HG03520 (cell line): ENCODE results near the gene NR0B2.

Source experiments
- ATAC-seq: cut with Tn5 transposase; IDR thresholded peaks from one replicate; pipeline ENCODE4 v1.9.1; 2021; ENCODE audit warnings: mild to moderate bottlenecking, moderate library complexity; ENCODE audit not compliant: unreplicated experiment

The NR0B2 gene

DNA sequence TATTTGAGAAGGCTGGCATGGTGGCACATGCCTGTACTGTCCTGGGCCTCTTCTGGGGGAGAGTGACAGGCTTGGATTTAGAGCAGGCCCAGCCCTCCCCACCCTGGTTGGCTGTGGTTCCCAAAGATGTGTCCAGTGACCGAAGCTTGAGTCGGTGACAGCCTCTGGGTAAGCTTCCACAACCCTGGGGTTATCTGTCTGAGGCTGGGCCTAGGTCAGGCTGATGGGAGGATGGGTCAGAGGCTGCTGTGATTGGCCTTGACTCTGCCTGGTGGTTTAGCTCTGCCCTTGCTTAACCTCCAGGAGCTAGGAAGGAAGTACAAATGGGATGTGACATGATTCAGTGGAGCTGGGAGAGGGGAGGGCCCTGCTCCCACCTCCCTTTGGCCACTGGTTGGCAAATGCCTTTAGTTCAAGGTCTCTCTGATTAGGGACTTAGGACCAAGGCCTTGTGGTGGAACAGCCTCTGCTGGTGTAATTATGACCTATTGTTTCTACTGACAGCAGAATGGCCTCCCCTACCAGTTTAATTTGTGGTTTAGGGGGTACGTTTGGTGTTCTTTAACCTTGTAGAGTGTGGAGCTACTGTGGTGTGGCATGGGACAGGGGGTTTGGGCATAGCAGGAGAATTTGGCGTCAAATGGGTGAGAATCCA lies 24.4 kb upstream of the NR0B2 start:
- ATAC-seq, result no peak

DNA sequence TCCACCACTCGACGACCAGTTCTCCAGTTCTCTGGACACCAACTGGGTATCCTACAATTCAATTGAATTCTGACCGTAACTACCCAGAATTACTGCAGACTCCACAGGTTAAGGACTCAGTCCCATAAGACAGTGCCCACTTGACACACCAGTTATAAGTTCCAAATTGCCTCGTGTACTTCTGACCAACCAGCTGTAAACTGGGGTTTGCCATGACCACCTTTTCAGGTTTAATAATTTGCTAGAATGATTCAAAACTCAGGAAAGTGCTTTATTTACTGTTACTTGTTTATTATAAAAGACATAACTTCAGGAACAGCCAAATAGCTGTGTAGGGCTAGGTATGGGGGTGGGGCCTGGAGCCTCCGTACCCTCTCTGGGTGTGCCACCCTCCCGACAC lies 23.0 kb upstream of the NR0B2 start:
- no peak for ATAC-seq

DNA sequence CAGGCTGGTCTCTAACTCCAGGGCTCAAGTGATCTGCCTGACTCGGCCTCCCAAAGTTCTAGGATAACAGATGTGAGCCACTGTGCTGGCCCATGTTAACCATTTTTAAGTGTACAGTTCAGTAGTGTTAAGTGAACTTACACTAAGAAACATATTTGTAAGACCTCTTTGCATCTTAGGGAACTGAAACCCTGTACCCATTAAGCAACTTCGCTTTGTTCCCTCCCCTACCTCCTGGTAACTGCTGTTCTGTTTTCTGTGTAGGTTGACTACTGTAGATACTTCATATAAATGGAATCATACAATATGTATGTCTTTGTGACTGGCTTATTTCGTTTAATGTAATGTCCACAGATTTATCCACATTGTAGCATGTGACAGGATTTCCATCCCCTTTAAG lies 18.8 kb upstream of the NR0B2 start:
- no peak for ATAC-seq

DNA sequence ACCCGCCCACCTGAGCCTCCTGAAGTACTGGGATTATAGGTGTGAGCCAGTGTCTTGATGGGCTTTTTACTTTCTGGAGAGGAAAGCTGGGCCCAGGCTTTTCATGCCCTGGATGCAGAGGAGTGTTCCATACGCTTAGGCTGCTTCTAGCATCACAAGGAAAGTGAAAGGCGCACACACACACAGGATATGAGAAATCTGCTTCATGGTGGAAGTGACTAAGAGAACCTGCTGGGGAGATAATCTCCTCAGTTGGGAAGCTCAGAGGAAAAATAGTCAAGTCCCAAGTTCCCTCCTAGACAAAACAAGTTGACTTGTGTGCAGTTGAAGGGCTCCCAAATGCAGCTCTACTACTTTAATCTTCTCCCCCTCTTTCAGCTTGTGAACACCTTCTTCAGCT lies 9.9 kb upstream of the NR0B2 start:
- ATAC-seq, result no peak

DNA sequence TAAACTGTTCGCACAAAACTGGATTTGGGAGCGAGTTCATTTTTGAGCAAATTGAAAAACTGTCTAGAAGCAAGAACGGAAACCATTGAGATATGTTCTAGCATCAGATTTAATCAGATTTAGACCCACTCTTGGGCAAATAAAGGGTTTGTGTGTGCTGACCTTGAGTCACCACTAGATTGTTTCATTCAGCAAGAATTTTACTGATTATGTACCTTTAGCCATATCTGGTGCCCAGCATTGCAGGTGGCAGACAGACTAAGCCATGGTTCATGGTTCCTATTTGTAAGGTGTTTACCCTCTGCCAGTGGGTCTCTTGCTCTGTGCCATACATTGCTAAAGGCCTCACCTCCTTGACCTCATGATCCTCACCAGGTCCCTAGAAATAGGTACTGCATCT lies 9.1 kb upstream of the NR0B2 start:
- no peak for ATAC-seq

DNA sequence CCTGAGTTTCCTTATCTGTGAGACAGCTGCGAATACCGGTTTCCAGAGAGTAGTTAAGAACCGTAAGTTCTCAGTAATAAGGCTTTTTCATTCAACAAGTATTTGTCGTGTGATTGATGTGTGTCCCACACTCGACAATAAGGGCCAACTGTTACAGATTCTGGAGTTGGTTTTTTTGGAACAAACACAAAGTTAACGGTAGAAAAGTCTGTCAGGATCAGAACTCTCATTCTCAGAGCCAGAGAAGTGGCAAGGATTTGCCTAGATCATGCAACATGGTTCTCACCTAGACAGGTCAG lies 8.6 kb upstream of the NR0B2 start:
- ATAC-seq, result no peak

DNA sequence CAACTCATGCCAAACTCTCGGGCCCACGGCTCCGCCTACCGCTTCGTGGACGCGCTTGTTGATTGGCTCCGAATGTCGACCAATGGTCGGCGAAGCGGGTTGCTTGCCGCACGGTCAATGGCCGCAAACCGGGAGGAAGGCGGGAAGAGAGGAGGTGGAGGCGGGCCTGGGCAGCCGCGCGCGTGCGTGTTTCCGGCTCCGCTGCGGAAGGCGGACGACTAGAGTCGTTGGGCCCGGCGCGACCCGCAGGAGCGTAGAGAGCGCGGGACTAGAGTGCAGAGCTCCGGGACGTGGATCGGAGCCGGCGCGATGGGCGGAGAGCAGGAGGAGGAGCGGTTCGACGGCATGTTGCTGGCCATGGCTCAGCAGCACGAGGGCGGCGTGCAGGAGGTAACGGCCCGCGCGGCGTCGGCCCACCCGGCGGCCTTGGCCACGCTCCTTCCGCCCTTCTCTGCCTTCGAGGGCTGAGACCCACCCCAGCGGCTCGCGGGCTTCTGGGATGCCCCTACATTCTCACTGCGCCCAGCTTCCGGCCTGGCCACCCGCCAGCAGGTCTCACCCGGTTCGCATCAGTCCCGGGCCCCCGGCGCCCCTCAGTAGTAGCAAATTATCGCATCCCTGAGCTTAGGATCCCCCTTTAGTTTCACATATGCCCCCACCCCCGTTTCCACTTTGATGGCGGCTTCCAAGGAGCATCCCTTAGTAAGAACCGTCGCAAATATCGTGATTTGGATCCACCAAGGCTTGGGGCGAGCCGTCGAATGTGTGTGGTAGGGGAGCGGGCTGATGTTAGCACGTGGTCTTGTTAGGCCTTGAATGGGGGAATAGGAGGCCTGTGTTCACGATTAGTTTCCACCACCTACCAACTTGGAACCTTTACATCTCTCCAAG lies 8.0 kb upstream of the NR0B2 start, which contains the start of gene NUDC:
NUDC (plus strand) TSS at position 204 of the 891 bp plus-strand sequence; CDS start at position 310, 106 bp downstream.
- peak; percentile 93 for ATAC-seq

DNA sequence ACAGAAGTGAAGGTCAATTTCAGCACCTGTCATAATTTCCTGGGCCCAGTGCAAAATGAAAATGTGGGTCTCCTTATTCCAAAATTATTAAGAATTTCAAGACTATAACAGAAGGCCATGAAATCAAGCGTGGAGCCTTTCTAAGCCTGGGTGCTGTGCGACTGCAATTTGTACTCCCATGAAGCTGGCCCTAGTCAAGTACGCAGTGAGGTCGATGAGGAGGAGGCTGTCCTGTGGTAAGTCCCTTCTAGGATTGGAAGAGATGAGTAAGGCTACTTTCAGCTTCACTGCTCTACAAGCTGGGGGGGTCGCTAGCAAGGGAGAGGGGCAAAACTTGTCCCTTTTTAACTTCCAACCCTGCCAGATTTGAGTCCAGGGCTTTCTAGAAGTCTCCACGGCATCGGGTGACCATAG lies 7.4 kb upstream of the NR0B2 start:
- ATAC-seq, result peak; percentile 20

DNA sequence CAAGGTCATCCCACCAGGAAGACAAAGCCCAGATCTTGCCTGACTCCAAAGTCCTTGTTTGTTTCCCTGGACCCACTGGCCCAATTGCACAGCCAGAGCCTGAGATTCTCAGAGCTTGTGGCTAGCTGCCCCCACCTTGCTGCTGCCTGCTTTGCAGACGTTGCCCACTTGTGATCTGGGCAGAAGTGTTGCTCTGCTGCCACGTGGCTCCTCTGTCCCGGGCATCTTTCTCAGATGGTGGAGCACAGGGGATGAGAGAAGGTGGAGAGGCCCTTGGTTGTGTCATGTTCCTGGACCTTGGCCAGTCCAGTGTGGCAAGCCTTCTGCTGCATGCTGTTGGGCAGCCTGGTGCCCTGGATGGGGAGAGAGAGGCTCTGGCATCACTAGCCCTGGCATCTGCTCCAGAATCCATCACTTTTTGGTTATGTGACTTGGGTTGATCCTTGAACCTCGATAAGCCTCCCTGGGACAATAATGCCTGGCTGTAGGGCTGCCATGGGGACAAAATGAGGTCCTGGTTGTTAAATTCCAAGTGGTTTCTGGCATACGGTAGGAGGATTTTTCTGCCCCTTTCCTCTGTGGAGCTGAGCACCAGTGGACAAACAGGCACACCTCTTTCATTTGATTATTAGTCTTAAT lies 1.5 kb upstream of the NR0B2 start:
- no peak for ATAC-seq

DNA sequence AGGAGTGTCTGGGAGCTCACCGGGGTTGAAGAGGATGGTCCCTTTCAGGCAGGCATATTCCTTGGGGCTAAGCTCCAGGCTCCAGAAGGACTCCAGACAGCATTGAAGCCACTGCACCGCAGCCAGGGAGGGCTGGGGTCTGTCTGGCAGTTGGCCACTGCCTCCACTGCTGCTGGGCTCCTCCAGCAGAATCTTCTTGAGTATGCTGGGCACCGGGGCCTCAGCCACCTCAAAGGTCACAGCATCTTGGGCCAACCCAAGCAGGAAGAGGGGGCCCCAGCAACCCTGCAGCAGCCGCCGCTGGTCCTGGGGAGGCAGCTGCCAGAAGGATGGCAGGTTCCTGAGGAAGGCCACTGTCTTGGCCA lies 404 bp downstream of the NR0B2 start:
- no peak for ATAC-seq

DNA sequence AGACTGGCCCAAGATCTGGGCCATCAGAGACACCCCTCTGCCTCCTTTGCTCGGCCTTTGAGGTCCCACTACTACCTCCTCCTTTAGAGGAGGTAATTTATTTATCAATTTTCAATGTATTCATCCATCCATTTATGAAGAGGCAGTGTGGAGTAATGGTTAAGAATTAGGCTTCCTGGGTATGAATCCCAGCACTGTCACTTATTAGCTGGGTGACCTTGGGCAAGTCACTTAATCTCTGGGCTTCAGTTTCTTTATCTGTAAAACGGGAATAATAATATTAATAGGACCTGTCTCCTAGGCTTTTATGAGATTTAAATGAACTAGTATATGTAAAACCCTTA lies 1.7 kb downstream of the NR0B2 start:
- no peak for ATAC-seq

DNA sequence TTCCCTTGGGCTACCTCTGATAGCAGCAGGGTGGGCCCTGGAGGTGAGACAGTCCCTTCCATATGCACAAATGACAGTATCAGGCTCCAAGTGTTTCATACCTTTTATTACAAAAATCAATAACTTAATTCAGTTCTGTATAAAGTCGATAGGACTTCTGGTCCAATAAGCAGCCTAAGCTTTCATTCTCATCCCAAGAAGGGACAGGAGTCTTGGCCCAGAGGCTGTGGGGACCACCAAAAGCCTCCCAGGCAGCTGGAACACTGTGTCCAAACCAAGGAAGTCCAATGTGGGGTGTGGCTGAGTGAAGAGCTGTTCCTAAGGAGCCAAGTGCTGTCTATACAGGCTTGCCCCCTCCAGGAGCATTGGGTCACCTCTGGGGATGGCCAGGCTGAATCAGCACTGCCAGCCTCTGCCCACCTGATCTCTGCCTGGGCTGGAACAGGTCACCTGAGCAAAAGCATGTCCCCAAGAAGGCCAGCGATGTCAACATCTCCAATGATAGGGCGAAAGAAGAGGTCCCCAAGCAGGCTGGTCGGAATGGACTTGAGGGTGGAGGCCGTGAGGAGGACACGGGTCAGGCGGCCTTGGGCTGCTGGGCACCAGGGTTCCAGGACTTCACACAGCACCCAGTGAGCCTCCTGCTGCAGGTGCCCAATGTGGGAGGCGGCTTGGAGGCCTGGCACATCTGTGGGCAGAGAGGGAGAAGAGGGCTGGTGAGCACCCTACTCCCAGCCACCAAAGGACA lies 2.2 kb downstream of the NR0B2 start:
- ATAC-seq, result no peak

DNA sequence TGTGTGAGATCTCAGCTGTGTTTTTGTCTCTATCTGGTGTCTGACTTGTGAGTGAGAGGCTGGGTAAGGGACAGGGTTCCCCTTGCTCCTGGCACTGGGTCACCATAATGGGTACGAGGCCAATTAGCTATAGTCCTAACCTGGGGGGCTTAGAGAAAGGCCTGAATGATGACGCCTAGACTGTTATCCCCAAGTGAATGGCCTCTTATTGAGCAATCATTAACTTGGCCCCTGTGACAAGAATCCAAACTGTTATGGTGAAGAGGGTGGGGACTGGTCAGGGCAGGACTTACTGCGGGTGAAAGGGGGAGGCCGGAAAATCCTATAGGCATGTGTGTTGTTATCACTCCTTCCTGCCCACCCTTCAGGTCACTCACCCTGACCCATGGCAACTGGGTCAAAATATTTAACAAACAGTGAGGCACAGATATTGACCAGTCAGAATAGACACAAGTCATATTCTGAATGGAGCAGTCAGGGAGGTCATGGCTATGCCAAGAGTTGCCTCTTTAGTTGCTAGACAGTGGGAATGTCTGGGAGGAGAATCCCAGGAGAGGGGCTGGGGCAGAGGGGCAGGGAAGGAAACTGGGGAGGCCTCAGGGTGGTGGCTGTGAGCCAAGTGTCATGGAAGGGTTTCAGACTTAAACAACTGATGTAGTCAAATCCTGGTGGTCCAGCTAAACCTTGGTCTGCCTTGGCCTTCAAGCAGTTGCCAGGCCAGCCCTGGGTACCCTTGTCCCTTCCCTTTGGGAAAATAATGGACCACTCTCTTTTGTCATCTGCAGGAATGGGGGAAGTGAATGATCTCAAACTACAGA lies 3.2 kb downstream of the NR0B2 start:
- ATAC-seq, result no peak

DNA sequence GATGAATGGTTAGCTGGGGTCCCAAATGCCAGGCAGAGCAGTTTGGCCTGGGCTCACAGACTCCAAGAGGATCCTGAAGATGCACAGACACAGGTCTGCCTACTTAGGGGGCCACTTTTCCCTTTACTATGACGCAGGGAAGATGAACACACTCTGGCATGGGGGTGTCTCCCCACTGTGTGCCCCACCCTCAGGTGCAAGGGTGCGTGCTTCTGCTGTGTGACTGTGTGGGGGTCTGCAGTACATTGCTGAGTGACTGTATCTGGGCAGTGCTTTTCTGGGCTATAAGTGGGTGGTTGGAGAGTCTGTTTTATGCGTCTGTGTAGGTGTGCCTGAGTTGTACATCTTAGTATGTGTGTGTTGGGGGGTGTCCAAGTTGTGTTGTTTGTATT lies 3.8 kb downstream of the NR0B2 start:
- ATAC-seq, result no peak

DNA sequence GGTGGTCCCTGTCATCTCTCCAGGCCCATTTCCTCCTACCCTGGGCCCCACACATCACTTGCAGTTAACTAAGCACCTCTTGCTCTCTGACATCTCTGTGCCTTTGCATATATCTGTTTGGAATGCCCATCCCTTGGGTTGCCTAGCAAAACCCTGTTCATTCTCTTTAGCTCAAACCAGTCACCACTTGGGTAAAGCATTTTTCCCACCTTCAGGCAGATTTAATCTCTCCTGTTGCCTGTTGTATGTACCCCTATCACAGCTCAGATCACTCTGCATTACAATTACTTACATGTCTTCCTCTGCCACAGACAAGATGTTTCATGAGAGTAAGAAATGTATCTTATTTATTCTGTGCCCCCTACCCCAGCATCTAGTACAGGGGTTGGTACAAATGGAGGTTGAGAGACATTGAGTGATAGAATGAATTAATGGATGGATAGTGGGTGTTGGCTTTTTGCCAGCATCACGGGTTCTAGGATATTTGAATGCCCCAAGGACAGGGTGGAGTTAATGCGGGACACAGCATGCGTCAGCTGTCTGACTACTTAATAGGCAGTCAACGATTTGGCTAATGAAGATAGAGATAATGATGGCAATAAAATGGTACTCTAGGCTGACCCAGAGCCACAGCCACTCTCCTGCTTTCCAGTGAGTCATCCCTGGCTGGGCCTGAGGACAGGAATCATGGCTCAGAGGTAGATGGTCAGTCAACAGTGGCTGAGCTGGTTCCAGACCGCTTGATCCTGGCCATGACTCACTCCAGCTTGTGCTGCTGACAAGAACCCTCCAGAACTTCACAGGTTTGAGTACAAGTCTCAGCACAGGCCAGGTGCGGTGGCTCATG lies 6.5 kb downstream of the NR0B2 start:
- no peak for ATAC-seq

DNA sequence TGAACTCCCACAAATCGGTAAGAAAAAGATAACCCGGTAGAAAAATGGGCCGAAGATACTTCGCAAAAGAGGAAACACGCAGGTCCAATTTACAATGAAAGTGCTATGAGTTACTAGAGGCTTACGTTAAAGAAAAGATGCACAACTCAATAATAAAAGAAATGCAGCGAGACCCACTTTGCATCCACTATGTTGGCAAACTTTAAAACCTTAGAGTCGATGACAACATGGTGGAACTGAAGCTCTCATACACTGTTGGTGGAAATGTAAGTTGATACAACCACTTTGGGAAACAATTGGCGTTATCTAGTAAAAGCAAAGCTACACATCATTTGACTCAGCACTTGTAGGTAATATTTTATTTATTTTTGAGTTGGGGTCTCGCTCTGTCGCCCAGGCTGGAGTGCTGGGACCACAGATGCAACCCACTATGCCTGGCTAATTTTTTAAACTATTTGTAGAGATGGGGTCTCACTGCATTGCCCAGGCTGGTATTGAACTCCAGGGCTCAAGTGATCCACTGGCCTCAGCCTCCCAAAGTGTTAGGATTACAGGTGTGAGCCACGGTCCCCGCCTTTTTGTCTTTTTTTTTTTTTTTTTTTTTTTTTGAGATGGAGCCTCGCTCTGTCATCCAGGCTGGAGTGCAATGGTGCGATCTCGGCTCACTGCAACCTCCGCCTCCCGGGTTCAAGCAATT lies 12.8 kb downstream of the NR0B2 start:
- ATAC-seq, result no peak

DNA sequence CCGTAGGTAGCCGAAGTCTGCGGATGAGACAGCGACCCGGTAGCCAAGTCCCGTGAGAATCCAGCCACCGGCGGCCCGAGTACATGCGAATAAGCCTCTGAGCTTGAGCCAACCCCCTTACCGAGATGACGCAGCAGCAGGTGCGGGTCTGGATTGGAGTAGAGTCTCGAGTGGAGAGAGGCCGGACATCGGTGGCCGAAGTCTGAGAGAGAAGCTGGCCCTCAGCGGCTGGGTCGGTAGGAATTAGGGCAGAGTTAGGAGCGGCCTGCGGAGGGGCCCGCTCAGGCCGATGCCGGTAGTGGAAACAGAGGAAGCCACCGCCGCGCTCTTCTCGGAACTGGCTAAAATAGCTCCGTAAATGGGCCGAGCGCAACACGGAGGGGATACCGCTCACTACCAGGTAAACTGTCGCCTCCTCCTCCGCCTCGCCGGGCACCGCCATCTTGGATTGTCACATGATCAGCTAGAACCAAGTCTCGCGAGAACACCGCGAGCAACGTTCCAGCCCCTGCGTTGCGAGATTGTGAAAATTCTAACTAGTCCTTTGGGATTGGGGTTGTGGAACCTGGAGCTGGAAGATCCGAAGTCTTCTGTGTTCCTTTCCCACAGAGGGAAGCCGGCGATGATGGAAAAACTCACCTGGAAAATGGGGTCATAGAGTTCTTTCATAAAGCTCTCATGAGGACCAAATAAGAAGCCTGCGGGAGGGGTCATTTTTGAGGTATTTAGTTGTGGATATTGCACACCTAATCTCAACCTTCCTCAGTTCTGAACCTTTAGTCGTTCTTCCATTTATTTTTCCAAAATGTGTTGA lies 13.6 kb downstream of the NR0B2 start, which contains the start of gene GPATCH3:
GPATCH3 (minus strand) TSS at position 467 of the 814 bp plus-strand sequence; CDS start at position 442, 25 bp downstream.
- ATAC-seq, result peak; percentile 71

DNA sequence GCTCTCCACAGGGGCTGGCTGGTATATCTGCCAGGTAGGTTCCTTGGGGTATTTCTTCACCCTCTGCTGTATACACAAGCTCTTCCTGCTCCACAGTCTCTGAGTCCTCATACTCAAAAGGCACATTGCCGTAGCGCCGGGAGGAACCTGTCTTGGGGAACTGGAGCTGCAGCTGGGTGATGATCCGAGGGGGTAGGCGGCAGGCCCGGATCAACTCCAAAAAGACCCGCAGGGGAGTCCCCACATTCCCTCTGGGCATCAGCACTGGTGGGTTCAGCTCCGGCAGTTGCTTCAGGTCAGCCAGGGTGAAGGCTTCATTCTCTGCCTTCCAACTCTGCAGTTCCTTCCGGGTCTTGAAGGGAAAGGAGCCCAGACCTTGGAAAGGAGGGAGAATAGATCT lies 16.4 kb downstream of the NR0B2 start:
- ATAC-seq, result no peak
